ENCODE data around the gene EHD2. TPM values are rescaled to one million over a fixed set of nuclear protein-coding genes. Genes with fewer than 3 reads are reported as not detected.

The EHD2 gene
- polyA plus RNA-seq, 1 donor from 2014 or later, result not detected

- Histone ChIP-seq H3K9ac (ENCODE audit: low read length) (no peak overlapping the region), H3K4me2 (ENCODE audit: low read length) (no peak overlapping the region), H4K20me1 (ENCODE audit: insufficient read depth) (no peaks in the 10 kb centered on the region), H3K9me2 (ENCODE audit: insufficient read depth, low read length) (no peaks in the 10 kb centered on the region), H3K27me3 (ENCODE audit: insufficient read depth, low read depth, low read length) (peaks cover 6% of the 10 kb centered on the region), H2AFZ (ENCODE audit: low read depth, low read length) (no peak overlapping the region), H3K27ac (ENCODE audit: low read length) (no peak overlapping the region), H3K4me3 (ENCODE audit: low read length) (peak overlapping the region; percentile 30), H3K79me2 (replicated peaks; ENCODE audit: insufficient read depth, low read length) (no peaks in the 10 kb centered on the region), H3K36me3 (ENCODE audit: insufficient read depth, low read length) (no peaks in the 10 kb centered on the region), H3K9me3 (ENCODE audit: low read length) (no peaks in the 10 kb centered on the region), H3F3A (ENCODE audit: insufficient read depth, low read length, poor library complexity, severe bottlenecking) (no peaks in the 10 kb centered on the region)
- TF ChIP-seq TAF1 (IDR thresholded peaks at IDR 0.05; ENCODE audit: low read depth), result no peak
- no peak for TF ChIP-seq CTCF (IDR thresholded peaks at IDR 0.05; ENCODE audit: poor library complexity, severe bottlenecking)
- TF ChIP-seq POLR2AphosphoS5 (IDR thresholded peaks at IDR 0.05), result no peak
Observed at GRCh38 chr19:47729799-47730520, 16.7 kb downstream of the EHD2 start.

- Histone ChIP-seq H3K79me2 (replicated peaks; ENCODE audit: insufficient read depth, low read length) (no peaks in the 10 kb centered on the region), H2AFZ (ENCODE audit: low read depth, low read length) (no peak overlapping the region), H3F3A (ENCODE audit: insufficient read depth, low read length, poor library complexity, severe bottlenecking) (no peaks in the 10 kb centered on the region), H3K9me2 (ENCODE audit: insufficient read depth, low read length) (no peaks in the 10 kb centered on the region), H4K20me1 (ENCODE audit: insufficient read depth) (no peaks in the 10 kb centered on the region), H3K9ac (ENCODE audit: low read length) (no peak overlapping the region), H3K27me3 (ENCODE audit: insufficient read depth, low read depth, low read length) (peaks cover 6% of the 10 kb centered on the region), H3K27ac (ENCODE audit: low read length) (no peak overlapping the region), H3K9me3 (ENCODE audit: low read length) (no peaks in the 10 kb centered on the region), H3K4me2 (ENCODE audit: low read length) (no peak overlapping the region), H3K4me3 (ENCODE audit: low read length) (no peak overlapping the region), H3K36me3 (ENCODE audit: insufficient read depth, low read length) (no peaks in the 10 kb centered on the region)
- TF ChIP-seq EZH2 (IDR thresholded peaks at IDR 0.05; ENCODE audit: borderline replicate concordance, insufficient read depth, low read length, poor library complexity, severe bottlenecking) (no peak), CTCF (IDR thresholded peaks at IDR 0.05; ENCODE audit: poor library complexity, severe bottlenecking) (no peak), EP300 (conservative IDR thresholded peaks at IDR 0.05; ENCODE audit: poor library complexity, severe bottlenecking) (no peak), TAF1 (IDR thresholded peaks at IDR 0.05; ENCODE audit: low read depth) (no peak), MXI1 (conservative IDR thresholded peaks at IDR 0.05; ENCODE audit: poor library complexity, severe bottlenecking) (no peak), RAD21 (conservative IDR thresholded peaks at IDR 0.05) (no peak), REST (IDR thresholded peaks at IDR 0.05; ENCODE audit: borderline replicate concordance) (no peak), POLR2AphosphoS5 (IDR thresholded peaks at IDR 0.05) (no peak), SMC3 (conservative IDR thresholded peaks at IDR 0.05; ENCODE audit: poor library complexity) (no peak)
Observed at GRCh38 chr19:47730521-47730889, 17.3 kb downstream of the EHD2 start.

Data from neural cell (in vitro differentiated cells).